GM19240 (cell line): Measurements from ENCODE around the gene STX11.

Source experiments
- DNase-seq: peaks from one replicate; pipeline ENCODE4 v3.0.0; 2011; ENCODE audit warnings: low spot score; ENCODE audit not compliant: insufficient read length

The STX11 gene

DNA sequence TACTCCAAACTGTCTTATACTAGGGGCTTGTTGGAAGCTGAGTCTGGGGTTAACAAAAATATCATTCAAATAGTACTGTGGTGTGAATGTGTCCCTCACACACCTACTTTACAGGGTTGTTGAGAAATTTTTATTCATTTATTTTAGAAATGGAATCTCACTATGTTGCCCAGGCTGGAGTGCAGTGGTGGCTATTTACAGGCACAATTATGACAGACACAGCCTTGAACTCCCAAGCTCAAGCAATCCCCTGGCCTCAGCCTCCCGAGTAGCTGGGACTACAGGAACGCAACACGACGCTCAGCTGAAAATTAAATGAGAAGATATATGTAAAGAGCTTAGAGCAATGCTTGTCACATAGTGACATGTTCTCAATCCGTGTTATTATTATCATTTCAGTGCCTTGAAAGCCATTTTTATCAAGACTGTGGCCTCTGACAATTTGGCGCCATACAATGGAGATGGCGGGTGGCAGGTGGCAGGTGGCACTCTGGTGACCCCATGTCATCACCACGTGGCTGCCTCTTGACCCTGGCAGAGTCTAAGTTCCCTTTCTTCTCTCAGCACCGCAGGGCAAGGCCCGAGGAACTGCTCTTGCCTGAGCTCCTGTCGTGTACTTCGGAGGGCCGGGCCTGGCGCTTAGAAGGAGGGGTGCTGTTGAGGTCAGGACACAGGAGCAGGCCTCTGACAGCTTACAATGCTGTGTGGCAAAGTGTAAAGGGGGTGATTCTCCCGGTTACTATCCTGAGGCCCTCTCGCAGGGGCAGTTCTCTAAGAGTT, 64.5 kb downstream of the STX11 start:
- no peak for DNase-seq

DNA sequence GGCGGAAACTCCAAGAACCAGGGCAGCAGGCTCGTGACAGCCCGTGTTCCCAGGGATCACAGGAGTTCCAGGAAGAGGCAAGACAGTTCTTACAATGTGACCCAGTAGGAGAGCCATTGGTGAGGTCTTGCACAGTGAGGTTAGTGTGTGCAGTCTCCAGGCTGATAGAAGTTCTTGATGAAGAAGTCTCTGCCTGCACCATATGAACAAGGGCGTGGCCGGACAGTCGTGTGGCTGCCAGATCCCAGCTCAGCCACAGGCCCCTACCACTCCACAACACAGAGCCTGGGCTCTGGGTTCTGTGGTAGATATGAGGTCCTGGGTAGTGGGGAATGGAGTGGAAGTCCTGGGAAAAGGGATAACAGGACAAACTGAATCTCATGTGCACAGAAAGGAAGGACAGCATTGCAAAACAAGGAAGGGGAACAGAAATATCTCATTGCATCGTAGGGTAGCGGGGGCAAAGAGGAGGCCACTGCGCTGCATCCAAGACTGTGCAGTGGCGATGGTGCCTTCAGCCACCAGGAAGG, 65.2 kb downstream of the STX11 start:
- peak; percentile 8 for DNase-seq

DNA sequence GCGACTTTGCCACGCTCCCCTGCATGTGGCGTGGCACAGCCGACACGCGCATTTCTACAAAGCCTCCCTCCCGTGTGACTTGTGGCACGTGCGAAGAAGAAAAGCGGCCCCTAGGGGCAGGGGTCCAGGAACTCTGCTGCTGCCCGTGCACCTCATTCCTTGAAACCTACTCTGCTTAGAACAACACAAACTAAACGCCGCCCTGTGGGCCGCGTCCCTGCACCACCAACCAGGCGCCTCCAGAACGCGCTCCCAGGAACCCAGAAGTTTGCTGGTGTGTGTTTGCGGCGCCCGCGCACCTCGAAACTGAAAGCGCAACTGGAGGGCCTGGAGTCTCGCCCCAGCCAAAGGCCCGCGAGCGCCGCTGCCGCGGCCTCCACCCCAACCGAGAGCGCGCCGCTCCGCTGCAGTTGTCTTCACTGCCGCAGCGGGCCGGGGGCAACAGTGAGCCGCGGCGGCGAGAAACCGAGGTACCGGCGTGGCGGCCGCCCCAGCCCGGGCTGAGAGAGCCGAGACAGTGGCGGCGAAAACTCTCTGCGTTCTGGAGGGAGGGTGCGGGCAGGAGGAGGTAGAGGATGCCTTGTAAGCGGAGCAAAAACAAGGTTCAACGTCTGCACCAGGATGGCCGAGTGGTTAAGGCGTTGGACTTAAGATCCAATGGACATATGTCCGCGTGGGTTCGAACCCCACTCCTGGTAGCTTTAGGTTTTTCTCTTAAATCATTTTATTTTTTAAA, 65.8 kb downstream of the STX11 start:
- peak; percentile 91 for DNase-seq

DNA sequence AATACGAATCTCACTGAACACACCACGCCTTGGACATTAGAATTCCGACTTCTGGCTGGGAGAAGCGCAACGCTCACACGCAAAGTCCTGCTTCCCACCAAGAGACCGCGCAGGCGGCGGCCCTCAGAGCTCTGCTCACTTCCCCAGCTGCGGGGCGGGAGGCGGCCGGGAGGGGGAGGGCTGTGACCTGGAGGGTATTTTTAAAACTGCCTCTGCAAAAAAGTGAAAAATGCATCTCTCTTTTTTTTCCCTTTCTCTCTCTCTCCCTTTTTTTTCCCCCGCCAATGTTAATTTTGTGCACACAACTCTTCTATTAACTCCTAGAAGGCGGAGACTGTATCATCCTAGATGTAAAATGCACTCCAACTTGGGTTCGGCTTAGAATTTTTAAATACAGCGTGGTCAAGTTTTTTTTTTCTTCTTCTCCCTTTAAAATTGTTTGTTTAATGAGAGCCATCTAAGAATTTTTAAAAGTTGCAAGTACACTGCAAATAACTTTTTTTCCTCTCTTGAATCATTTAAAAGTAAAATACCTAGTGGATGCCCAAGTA, 66.4 kb downstream of the STX11 start:
- DNase-seq, result peak; percentile 39

DNA sequence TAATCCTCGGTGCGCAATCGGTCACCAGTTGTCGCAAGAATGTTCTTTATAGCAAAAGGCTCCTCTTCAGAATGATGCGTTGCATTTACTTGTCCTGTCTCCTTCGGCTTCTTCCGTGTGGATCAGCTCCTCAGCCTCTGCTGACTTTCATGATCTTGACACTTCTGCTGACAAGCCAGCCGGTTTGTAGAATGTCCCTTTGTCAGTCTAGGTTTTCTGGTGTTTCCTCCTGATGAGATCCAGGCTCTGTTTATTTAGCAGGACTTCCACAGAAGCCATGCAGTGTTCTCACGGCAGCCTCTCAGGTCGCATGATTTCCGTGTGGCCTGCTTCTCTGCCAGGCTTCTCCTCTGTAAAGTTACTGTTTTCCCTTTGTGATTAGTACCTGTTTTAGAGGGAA, 66.9 kb downstream of the STX11 start:
- no peak for DNase-seq

DNA sequence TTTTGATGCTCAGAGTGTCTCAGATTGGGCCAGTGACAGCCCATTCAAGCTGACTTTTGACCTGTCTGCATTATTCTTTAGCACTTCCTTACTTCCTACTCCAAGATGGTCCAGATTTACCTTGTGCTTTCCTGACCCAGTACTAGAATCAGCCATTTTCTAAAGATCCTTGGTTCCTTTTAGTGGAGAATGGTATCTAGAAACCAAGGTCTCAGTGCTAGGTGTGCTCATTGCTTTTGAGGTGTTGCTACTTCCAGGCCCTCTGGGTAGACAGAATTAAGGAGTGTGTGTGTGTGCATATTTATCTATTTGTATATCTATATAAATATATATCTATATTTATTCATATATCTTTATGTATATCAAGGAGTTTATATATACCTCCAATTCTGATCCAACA, 67.5 kb downstream of the STX11 start:
- no peak for DNase-seq

DNA sequence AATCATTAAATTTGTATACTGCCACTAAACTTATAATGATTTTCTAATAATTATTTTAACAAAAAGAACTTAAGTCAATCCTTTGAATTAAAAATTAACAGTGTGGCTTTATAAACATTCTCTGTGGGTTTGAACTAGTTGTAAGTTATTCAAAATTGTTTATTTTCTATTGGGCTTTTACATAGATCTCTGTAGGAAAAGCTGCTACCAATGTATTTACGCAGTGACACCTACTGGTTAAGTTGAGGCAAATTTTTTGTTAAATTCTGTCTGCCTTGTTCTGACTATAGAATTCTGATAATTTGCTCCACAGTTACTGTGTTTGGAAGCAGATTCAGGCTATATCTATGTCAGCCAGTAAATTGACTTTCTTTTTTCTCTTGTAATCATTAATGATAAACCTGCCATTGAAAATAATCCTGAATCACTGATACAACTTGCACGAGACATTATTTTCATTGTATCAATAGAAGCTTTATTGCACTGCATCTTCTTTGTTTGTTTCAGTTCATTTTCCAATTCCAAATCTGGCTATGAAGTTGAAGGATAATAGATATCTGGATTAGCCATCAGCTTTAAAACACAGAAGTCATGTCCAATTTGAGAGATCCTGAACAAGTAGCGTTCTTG, 68.9 kb downstream of the STX11 start:
- peak; percentile 10 for DNase-seq

DNA sequence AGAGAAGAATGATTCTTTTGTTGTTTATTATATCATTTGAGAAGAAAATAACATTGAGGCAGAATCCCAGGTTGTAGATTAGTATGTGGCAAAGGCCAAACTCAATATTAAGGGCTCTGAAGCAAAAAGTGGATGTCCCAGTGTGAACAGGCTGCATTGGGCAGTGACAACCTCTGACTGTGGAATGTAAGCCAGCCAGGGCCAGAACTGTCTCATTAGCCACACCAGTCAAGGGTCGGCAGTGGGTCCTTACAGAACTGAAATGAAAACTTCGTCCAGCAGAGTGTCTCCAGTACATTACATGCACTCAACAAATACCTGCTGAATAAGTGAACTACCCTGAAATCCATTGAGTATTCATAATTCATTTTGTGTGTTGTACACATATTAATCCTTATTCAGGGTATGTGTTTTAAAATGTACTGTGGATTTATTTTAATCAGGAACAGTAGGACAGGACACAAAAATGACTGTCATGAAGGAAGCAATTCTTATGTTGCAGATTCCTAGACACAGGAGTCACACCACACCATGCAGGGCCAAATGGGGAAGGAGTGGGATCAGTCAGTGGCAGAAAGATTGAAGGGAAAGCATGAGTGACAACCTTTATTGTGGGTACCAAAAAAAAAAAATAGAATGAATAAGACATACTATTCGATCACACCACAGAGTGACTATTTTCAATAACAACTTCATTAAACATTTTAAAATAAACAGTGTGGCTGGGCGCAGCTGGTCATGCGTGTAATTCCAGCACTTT, 69.9 kb downstream of the STX11 start:
- no peak for DNase-seq

DNA sequence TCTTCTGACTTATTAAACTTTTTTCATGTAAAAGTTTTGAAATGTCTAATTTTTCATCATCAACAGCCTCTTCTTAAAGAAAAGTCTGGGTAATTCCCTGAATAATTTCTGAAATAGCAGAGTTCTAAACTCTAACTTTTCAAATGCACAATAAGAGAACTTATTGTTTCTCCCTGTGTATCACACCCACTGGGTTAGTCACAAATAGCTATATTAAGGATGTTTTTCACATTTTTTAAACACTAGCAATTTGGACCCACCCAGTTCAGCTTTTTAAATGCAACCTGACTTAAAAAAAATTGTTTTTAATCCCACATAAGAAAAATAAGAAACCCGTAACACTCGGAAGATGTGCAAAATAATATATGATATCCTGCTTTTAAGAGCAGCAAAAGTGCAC, 73.4 kb downstream of the STX11 start:
- DNase-seq, result no peak

DNA sequence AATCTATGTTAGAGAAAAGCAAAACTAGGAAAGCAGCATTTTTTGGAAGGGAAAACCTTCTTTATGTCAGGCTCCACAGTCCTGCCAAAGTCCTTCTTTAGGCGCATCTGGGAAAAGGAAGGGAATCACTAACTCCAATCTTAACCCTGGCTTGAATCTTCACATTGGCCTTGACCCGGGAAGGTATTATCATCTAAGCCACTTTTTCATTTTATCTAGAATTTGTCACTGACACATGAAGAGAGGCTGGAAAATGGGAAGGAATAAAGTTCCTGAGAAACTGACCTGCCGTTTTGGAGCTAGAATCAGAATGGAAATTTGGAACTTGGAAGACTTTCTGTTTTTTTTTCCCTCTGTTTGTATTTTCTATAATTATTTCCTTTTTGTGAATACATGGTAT, 81.4 kb downstream of the STX11 start:
- no peak for DNase-seq

DNA sequence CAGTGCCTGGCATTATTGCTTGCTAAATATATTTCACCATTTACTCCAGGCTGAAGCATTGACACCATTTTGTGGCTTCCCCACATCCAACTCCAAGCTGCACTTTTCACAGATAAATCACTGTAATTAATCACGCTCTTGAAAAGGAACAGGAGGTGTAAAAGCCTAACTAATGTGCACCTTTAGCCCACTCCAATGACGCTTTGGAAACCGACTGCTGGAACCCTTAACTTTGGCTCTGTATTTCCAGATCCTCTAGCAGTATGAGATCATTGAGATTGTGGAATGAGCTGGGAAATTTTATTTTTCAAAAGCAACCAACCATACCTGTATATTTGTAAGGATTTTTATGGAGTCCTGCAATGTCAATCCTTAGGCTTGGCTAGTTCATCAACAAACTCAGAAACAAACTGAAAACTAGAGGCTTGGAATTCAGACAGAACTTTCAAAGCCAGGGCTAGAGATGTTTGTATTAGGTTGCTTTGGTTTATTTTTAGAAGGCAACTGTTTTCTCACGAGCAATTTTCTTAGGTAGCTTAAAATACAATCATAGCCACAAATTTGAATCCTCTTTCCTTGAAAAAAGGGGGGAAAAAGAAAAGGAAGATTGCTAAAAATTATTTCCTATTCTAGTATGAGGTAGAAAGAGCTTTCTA, 82.0 kb downstream of the STX11 start:
- no peak for DNase-seq

DNA sequence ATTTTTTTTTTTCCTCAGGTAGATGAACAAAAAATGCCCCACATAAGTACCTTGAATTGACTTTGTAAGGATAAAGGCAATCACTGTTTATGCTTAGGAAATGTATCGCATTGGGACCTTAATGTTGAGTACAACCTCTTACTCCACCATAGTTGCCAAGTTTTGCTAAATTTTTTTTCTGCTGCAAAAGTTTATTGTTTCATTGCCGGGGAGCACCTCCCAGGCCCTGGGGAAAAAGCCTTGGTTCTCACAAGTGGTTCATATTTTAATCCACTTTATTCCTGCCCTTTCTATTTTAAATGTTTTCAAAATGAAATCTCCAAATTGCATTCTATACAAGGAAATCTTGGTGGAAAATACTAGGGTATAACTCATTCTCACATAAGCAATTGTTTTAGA, 82.5 kb downstream of the STX11 start:
- DNase-seq, result no peak

DNA sequence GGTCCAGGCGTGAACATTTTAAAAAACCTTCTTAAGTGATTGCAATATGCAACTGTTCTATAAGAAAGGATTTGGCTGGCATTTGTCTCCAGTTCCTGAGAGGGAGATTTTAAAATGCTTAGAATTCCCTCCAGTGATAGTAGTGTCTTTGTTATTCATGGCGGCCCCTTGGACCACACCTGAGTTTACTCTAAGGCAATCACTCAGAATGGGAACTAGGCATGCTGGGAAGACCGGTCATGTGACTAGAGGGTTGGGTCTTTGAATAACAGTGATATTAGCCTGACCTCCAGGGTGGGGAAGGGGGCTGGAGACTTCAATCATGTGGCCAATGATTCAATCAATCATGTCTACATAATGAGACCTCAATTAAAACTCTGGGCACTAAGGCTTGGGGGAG, 84.1 kb downstream of the STX11 start:
- DNase-seq, result no peak

DNA sequence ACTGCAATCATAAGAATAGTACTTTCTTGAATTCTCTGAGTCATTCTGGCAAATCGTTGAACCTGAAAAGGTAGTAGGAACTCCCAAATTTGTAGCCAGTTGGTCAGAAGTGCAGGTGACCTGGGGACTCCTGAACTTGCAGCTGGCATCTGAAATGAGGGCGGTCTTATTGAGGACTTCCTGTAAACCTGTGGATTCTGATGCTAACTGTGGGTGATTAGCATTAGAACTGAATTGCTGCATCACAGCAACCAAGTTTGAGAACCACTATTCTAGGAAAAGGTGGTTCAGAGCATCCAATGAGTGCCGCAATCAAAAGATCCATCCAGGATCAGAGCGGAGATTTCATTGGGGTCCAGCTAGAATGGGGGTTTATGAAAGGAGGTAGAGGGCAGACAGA, 84.6 kb downstream of the STX11 start:
- DNase-seq, result no peak
